ENCODE results near the gene BTBD19.
"Not testable (repeated sequence)": the region's sequence is repeated elsewhere in the genome, so short reads cannot be mapped to it uniquely, and the experiment has no call there.

Gene BTBD19

DNA sequence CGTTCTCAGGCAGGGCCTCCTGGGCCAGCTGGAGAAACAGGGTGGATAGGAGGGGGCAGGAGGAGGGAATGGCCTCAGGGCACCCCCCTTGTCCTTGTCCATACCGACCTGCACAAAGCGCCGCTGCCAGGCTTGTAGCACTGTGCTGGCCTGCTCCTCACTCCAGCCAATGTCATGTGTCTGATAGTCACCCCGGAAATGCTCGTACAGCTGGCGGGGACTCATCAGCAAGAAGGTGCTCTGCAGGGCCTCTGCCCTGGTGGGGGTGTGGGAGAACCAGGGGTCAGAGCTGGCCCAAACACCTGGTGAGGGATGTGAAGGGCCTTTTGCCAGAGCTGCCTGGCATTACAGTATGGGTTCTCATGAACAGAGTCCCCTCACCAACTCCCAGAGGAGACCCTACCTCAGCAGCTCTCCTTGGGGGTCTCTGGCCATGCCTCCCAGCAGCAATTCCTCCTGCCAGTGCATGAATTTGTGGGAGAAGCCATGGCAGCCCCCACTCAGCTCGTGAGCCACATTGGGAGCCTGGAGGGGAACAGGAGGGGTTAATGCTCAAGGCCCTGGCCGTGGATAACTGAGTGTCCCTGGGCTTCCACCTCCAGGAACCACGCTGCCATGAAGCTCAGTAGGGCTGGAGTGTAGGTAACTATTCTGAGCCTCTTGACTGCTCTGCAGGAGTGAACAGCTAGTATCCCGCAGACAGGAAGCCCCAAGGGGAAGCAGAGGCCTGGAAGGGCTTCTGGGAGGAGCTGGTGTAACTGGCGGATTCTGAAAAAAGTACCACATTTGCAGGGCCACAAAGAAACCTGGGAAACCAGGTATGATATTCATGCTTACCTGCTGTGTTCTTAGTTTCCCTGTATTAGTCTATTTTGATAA, 21.4 kb downstream of the BTBD19 start:
- no peak for DNase-seq

DNA sequence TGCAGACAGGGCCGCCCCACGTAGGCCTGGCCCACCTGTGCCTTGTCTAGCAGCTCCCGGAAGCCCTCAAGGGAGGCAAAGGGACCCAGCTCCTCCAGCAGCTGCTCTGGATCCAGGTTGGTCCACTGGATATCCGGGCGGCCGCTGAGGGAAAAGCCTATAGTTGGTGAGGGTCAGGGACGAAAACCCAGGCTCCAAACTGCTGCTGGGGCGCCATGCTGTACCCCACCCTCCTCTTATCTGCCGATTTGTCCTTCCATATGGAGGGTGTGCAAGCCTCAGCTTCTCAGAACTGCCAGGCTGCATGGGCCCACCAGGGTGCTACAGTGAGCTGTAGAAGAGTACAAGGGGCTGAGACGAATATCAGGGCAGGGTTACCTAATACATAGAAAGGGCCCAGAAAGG, 22.6 kb downstream of the BTBD19 start:
- no peak for DNase-seq

DNA sequence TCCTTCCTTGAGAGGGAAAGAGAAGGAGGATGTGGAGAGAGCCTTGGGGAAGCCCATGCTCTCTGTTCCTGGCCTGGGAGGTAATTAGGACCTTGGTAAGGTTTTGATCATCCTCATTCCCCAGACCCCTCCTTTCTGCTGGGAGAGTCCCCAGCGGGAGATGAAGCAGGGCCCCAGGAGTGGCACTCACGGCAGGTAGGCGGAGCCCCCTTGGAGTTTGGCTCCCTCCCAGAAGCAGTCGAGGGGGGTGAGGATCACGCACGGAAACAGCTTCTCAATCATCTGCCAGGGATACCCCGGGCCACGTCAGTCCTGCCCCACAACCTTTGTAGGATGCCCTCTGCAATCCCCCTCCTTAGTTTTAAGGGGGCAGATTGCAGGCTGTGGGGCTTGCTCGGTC, 23.2 kb downstream of the BTBD19 start:
- no peak for DNase-seq

DNA sequence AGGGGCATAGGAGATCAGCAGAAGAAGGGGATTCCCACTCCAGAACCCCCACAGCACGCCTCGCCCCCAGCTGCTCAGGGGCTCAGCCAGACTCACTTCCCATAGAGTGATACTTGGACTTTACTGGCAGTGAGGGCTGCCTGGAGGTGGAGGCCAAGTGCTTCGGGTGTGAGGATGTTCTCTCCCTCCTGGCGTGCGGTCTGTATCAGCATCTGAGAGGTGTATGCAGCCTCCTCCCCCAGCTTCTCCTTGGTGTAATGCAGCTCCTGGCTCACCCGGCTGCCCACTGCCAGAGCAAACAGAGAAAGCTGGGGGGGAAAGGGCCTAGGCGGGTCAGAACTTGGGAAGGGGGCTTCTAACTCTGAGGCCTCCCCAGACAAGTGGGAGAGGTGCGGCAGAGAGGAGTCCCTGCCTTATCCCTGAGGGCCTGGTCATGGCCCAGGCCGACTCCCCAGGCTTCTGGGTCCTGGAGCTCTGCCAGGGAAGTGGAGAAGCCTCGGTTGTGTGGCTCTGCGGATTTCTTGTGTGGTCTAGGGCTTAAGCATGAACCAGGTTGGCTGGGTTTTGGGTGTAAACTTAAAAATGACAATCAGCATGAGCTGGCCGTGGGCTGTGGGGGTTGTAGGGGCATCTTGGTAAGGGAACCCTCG, 23.9 kb downstream of the BTBD19 start:
- DNase-seq: no peak

DNA sequence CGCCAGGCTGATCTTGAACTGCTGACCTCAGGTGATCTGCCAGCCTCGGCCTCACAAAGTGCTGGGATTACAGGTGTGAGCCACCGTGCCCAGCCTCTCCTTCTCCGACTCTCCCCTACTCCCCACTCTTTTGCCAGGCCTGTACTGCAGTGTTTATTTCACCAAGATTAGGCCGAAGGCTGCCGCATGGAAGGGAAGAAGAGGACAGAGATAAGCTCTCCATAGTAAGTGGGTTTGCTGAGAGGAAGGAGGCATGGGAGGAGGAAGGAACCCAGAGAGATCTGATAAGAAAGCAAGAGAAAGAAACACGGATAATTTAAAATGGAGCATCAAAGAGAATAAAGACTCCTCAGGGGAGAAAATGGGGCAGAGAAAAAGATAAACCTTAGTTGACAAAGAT, 26.0 kb downstream of the BTBD19 start:
- DNase-seq: no peak

DNA sequence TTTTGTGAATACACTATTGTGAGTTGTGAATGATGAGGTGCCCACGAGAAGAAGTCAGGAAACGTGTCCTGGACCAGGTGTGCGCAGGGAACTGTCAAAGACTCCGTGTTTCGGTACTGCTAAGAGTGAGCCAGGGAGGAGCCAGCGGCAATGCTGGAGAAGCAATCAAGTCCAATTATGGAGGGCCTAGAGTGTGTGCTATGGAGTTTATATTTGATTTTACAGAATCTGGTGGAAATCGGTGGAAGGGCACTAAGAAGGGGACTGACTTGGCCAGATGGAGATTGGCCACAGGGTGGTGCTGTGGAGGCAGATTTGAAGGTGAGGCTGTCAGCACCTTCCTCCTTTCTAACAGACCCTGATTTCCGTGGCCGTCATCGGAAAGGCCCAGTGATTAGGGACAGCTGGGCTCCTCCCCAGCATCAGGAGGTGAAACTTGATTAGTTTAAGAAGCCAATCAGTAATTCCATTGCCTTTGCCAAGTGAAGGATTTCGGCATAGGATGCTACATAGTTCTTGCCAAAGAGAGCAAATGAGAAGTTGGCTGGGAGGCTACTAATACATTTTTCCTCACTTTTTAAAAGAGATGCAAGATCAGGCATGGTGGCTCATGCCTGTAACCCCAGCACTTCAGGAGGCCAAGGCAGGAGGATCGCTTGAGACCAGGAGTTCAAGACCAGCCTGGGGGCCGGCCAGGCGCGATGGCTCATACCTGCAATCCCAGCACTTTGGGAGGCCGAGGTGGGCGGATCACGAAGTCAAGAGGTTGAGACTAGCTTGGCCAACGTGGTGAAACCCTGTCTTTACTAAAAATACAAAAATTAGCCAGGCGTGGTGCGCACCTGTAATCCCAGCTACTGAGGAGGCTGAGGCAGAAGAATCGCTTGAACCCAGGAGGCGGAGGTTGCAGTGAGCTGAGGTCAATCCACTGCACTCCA, 27.7 kb downstream of the BTBD19 start:
- peak; percentile 30 for DNase-seq

DNA sequence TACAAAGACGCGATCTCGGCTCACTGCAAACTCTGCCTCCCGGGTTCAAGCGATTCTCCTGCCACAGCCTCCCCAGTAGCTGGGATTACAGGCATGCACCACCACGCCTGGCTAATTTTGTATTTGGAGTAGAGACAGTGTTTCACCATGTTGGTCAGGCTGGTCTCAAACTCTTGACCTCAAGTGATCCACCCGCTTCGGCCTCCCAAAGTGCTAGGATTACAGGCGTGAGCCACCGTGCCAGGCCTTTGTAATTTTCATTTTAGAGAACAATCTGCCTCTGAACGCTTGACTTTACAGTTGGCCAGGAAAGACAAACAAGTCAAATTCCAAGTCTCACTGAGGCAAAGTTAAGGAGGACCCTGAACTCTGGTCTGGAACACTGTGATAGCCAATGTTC, 30.0 kb downstream of the BTBD19 start:
- DNase-seq: not testable (repeated sequence)

DNA sequence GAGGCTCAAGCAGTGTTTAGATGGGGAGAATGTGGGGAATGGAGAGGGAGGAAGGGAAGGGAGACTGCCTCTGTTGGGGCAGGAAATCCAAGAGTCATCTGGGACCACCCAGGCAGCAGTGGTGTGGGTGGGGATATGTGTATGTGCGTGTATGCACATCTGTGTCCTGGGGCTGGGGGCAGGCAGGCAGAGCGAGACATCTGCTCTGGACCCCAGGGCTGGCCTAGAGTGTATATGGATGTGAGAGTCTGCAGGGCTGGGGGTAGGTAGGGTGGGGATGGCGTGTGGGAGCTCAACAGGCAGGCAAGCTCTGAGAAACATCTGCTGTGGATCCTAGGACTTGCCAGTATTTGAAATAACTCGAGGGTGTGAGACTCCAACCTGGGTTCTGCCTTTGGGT, 31.3 kb downstream of the BTBD19 start:
- no peak for DNase-seq

DNA sequence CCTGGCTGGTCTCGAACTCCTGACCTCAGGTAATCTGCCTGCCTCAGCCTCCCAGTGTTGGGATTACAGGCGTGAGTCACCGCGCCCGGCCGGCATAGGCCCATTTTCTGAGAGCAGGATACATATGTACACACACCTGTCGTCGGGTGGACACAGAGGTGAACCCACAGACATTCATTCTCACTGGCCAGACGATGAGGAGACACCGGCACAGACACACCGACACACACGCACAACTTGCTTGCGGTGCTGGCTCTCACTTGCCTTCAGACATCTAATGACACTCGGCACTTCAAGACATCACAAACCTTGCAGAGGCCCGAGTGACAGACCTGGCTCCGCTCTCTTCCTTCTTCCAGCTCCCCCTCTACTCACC, 34.2 kb downstream of the BTBD19 start:
- no peak for DNase-seq

DNA sequence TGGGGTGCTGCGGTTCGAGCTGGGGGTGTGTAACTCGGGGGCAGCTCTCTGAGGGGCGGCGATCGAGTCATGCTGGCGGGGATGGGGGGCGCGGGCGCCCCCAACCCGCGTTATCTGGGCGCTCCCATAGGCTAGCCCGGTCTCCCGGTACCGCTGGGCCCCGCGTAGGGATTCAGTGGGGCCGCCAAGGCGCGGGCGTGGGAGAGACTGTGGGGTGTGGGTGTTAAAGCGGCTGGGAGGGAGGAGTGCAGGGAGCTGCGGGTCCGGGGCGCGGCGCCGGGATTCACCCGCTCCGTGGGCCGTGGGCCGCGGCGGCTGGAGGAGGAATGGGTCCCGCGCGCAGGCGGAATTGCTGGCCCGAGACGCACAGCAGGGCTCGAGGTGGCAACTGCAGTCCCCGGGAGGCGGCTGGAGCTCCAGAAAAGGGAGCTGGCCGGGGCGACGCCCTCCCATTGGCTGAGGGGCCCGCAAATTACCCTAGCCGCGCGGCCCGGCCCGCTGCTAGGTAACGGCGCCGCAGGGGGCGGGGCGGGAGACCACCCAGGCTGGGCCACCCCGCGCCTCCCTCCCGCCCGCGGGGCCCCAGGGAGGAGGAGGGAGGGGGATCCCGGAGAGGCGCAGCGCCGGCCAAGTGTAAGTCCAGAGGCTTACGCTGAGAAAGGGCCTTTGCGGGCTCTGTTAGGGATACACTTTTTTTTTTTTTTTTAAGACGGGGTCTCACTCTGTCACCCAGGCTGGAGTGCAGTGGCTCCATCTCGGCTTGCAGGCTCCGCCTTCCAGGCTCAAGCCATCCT, 34.7 kb downstream of the BTBD19 start, which contains the start of gene PTCH2:
Gene PTCH2, minus strand, starts transcription at position 392 of the 794 bp plus-strand sequence. Its CDS starts 321 bp downstream, at position 71.
- peak; percentile 25 for DNase-seq

DNA sequence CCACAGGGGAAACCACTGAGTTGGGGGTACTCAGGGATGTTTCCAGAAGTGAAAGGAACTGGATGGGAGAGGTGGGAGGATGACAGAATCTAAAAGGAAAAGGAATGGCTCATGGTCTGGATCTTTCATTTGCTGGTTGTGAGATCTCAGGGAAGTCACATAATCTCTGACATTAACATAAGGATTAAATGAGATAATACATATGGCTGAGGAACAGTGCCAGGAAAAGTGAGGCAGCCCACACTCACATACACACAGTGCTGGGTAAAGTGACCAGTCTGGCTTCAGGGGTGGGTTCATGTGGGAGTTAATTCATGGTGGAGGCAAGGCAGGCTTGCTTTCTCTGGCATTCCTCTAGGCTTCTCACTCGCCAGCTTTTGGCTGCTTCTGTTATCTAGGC, 38.7 kb downstream of the BTBD19 start:
- DNase-seq: no peak

DNA sequence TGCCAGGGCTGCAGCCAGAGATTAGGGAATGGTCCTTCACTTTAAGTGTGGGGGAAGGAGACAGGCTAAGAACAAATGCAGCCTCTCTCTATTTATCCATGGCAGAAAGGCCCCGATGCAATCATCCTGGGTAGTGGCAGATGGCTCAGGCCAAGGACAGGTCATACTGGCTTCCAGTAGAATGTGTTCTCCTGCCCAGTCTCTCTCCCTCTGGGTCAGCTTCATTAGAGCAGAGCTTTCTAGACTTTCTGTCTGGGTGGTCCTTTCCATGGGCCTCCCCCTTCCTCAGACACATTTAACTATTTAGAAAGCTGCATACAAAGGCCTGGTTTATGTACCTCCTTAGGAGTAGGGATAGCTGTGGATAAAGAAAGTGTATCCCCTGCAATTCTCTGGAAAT, 39.5 kb downstream of the BTBD19 start:
- DNase-seq: no peak

DNA sequence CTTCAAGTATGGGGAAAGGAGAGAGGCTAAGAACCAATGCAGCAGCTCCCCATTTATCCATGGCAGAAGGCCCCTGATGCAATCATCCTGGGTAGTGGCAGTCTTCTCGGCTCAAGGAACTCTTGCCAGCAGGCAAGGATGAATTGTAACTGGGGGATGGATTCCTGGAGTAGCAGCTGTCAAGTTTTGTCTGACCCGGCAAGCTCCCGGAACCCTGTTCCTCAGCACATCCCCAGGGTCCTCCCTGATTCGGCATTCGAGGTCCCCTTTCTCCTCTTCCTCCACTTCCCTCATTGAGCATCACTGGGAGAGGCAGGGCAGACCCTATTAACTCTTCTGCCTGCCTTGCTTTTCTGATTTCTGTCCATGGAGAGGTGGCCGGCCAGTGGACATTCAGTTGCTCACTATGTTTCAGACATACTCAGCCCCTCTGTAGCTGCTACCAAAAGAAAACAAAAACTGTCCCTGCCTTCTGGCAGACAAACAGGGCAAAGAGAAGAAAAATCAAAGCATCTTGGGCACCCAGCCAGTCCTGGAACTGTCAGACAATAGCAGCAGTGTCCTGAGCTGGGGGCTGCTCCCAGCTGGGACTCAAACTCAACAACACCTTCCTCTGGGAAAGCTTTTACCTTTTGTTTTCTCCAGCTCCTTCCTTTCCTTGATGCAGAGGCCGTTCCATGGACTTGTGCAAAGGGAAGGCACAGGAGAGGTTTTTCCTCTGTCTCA, 40.3 kb downstream of the BTBD19 start:
- DNase-seq: no peak

DNA sequence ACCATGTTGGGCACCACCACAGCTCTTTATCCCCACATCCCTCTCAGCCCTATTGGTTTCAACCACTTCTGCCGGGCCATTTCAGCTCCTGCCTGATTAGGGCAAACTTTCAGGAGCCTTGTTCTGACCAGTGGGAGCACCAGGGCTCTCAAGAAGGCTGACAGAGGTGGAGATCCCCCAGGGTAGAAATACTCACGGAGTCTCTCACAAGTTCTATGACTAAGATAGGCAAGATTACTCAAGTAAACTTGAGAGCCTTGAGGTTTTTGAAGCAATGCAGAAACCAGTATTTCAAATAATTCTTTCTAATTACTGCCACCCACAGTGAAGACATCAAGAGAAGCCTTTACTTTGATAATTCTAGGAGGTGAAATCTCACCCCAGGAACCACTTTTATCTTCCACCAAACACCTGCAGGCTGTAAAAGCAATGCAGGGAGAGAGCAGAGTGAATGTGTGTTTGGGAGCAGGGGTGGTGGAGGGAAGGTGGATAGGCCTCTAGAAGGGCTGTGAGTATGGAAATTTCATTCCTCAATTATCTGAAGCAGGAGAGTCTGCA, 41.3 kb downstream of the BTBD19 start:
- DNase-seq: no peak

DNA sequence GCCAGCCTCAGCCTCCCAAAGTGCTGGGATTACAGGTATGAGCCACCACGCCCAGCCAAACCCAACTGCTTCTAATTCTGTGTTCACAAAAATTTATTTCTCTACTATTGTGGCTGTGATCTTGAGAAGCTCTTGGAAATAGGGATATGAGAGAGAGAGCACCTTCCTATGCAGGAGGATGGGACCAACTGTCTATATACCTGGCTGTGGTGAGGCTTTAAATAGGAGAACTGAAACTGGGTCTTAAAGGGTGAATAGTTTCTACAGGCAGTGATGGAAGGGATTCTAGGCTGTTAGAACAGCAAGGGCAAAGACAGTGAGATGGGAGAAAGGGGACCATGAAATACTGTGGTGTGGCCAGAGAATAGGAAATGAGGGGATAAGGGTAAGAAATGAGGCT, 43.0 kb downstream of the BTBD19 start:
- DNase-seq: no peak

DNA sequence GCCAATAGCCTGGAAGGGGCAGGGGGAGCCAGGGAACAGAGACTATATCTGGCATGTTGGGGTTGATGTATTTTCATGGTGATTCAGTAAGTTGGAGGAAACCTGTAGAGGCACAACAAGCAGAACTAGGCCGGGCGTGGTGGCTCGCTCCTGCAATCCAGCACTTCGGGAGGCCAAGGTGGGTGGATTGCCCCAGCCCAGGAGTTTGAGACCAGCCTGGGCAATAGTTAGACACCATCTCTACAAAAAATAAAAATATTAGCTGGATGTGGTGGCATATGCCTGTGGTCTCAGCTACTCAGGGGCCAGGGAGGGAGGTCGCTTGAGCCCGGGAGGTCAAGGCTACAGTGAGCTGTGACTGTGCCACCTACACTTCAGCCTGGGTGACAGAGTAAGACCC, 44.9 kb downstream of the BTBD19 start:
- no peak for DNase-seq

DNA sequence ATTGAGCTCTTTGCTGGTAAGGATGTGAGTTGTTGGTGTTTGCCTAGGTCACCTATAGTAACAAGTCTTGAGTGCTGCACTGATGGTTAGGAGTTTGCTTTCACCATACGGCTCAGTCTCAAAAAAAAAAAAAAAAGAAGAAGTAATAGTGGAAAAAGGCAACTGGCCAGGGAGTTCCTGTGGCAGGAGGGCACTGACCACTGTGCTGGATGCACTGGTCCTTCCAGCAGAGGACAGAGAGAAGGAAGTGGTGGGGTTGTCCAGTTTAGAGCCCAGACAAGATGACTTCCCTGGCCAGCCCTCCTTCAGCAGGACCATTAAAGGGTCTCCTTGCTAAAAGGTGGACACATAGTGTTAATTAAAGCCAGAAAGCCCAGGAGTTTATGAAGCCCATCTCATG, 46.6 kb downstream of the BTBD19 start:
- DNase-seq: no peak

DNA sequence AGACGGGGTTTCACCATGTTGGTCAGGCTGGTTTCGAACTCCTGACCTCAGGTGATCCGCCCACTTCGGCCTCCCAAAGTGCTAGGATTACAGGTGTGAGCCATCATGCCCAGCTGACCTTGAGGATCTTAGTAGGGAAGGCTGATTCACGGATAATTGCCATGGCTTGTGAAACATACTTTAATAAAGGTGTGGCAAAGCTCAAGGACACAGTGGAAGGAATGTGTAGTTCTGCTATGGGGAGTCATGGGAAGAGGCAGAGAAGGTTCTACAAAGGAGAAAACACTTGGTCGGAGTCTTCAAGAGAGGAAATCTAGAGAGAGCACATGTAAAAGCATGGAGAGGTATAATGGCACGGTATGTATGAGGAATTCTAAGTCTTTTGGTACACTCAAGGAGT, 47.4 kb downstream of the BTBD19 start:
- no peak for DNase-seq

DNA sequence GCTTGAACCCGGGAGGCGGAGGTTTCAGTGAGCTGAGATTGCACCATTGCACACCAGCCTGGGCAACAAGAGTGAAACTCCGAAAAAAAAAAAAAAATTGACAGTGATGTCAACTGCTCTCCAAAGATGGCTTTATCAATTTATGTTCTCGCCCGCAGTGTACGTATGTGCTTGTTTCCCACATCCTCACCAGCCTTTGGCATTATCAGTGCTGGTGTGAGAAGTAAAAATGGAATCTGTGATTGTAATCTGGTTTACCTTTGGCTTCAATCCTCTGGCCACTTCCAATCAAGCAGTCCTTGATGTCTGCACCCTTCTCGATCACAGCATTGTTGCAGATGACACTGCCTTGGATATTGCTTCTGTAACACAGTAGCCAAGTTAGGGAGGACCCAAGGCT, 49.1 kb downstream of the BTBD19 start:
- DNase-seq: no peak

DNA sequence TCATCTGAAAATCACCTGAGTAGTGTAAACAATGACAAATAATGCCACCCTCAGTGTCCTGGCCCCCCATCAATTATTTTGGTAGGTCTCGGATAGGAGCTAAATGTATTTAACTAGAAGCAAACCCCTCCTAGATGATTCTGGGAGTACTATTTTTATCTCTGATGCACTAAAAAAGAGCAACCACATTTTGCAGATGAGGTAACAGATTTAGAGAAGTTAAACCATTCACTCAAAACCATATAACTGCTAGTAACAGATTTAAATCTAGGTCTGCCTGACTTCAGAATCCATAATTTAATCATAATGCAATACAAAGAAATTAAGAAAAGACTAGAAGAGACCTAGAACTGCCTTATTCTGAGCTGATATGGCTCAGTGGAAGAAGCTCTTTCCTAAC, 52.0 kb downstream of the BTBD19 start:
- no peak for DNase-seq

DNA sequence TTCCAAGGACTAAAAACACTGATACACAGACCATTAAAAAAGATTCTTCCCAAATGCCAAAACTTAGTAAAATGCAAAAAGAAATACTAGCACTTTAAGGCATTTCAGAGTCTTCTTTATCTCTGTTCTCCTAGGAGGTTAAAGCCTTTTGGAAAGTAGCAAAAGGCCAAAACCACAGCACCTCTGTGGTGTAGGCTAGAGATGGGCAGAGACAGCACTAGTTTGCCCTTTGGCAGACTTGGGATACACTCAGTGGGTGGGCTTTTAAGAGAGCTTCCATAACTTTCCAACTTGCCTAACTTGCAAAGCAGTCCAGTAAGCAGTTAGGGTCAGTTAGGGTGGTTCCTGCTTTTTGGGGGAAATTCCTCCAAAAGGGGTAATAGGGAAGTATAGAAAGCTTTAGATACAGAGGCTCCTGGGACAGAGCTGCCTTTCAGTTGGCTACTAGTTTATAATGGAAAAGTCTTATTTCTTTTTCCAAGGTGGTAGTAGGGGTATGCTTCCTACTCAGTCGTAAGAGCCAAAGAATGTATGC, 52.6 kb downstream of the BTBD19 start:
- DNase-seq: no peak
